ENCODE data around the gene PALM.
"Not testable (repeated sequence)": the region's sequence is repeated elsewhere in the genome, so short reads cannot be mapped to it uniquely, and the experiment has no call there.

The PALM gene

DNA sequence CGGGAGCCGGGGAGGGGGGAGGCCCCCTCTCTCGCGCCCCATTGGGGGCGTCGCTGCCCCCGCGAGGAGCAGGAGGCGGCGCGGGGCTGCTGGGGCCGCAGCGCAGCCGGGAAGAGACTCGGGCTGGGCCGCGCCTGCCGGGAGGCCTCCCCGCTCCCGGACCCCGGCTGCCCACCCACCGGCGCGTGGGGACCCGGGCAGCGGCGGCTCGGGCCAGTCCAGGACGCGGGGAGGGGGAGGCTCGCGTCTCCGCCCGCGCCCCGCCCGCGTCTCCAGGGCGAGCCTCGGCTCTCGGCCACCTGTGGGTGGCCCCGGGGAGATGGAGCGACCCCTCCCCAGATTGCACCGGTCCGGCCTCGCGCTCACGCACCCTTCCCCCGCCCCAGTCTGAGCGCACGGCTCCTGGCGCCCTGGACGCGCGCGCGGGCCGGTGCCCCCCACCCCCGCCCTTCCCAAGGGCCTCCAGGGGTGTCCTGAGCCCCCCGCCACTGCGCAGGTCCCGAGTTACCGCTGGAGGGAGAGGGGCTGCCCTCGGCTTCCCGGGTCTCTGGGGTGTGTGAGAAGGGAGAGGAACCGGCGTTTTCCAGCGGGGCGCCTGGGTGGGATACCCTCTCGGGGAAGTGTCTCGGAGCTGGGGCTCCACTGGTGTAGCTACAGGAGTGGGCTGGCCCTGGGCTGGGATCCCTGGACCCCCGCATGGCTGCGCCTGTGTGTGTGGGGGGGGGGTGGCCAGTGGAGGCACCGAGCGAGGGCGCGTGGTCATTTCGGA is 645 bp downstream of the PALM start:
- FAIRE-seq: no peak

- no peak for FAIRE-seq
Measured at GRCh38 chr19:709965-710571, 1.3 kb downstream of the PALM start.

DNA sequence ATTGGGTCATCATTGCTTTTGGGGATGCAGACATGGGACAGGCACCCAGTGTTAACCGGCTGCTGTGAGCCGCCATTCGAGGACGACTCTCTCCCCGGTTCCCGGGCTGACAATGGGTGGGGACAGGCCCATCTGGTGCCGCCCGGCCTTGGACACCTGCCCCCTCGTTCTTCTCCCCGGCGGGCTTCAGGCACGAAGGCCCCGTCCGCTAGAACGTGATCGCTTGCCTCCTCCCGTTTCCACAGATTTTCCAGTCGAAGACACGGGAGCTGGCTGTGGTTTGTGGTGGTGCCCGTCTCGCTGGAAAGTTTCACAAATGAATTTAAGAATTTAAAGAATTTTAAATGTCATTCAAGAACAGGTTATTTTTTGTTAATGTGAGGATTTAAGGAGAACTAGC is 2.0 kb downstream of the PALM start:
- FAIRE-seq: no peak

DNA sequence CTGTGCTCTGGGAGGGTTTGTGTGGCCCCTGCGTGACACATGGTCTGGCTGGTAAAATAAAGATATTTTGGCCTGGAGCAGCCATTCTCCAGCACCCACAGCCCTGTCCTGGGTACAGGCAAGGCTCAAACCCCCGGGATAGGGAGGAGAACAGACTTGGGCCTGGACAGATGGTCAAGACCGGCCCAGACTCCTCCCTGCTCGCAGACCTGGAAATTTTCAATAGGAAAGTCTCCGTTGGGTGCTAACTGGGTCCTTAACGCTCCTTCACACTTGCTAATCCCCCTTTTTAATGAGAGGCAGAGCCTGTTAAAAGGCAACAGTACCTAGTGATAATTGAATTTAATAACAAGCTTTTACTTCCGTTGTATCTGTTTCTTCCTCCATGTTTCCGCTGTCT is 2.5 kb downstream of the PALM start:
- FAIRE-seq: no peak

- FAIRE-seq: no peak
Measured at GRCh38 chr19:715347-715746, 6.6 kb downstream of the PALM start.

- FAIRE-seq: no peak
Measured at GRCh38 chr19:718251-718951, 9.7 kb downstream of the PALM start.

DNA sequence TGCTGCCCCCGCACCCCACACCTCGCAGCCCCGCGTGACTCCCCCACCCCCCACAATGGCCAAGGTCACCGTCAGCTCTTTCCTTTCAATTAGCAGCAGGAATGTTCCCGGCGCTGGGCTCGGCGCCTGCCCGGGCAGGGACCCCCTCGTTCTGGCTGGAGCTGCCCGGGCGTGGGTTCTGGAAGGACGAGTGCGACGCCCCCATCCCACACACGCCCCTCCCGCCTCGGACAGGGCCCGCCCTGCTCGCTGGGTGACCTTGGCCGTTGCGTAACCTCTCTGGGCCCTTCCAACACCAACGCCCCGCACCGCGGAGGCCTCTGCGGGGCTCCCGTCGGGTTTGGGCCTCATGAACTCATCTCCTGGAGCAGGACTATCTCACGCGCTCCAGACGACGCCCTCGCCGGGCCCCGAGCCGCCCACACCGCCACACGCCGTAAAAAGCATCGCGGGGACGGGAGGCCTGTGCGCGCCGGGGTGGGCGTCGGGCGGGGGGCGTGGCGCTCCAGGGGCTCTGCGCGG is 10.3 kb downstream of the PALM start:
- FAIRE-seq: no peak

GRCh38 chr19:719636-720344 is 11.1 kb downstream of the PALM start:
- no peak for FAIRE-seq

DNA sequence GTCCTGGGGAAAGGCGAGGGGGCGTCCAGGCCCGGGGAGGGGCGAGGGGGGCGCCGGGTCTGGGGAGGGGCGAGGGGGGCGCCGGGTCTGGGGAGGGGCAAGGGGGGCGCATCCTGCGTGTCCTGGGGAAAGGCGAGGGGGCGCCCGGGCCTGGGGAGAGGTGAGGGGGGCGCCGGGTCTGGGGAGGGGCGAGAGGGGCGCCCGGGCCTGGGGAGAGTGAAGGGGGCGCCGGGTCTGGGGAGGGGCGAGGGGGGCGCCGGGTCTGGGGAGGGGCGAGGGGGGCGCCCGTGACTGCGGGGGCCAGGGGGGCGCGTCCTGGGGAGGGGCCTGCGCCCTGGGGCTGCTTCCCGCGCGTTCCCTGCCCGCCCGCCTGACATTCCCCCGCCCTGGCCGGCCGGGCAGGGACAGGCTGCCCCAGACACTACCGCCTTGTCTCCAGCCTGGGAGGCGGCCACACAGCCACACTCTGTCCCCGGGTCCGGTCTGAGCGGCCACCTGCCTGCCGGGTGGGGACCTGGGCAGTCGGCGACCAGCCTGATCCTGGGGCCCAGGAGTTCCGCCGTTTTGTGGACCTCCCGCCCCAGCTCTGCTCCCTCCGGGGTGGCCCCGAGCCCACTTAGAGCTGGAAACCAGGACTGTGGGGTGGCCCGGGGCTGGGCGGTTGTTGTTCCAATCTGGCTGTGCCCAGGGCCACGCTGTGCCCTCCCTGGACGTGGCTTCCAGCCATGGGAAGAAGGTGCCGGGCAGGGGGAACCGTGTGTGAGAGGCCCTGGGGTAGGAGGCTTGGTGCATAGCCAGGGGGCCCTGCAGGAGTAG is 11.8 kb downstream of the PALM start:
- no peak for FAIRE-seq

DNA sequence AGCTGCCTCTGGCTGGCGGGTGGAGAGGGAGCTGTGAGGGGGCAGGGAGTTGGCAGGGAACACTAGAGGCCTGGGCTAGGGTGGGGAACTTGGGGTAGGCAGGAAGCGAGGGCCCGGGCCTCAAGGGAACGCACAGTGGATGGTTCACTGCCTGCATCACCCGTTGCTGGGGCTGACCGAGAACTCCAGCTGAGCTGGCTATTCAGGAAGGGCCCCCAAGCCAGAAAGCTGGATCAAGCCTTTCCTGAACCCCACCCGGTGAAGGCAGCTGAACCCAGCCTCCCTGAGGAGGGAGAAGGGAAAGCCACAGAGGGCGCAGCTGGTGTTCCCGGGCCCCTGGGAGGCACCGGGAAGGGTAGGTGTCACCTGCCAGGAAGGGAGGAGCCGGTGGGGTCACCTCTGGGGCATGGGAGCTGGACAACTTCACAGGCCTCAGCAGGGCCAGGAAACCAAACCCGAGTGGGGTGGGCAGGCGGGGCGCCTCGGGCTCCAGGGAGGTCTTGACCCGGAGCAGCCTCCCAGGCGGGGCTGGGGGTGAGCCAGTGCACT is 13.9 kb downstream of the PALM start:
- no peak for FAIRE-seq

GRCh38 chr19:723247-723646 is 14.5 kb downstream of the PALM start:
- no peak for FAIRE-seq

- FAIRE-seq: no peak
Measured at GRCh38 chr19:723714-724113, 15.0 kb downstream of the PALM start.

DNA sequence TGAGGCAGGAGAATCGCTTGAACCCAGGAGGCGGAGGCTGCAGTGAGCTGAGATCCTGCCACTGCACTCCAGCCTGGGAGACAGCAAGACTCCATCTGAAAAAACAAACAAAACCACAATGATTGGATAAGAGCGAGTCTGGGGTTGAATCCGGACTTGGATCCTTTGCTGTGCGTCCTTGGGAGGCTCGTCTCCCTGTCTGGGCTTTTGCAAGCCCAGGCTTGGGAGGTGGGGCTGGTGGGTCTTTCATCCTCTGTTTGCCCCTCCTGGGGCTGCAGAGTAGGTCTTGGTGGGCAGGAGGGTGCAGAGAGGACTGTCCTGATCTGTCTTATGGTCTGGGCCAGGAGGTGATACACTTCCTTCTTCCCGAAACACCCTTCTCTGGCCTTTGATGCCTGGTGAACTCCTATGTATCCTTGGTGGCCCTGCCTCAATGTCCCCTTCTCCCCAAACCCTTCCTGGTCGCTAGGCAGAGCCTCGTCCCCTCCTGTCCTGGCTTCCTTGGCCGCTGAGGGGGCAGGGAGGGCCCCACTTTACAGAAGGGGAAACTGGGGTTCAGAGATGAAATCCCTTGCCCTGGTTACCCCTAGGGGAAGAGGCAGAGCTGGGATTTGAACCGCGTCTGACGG is 16.8 kb downstream of the PALM start:
- FAIRE-seq: no peak

DNA sequence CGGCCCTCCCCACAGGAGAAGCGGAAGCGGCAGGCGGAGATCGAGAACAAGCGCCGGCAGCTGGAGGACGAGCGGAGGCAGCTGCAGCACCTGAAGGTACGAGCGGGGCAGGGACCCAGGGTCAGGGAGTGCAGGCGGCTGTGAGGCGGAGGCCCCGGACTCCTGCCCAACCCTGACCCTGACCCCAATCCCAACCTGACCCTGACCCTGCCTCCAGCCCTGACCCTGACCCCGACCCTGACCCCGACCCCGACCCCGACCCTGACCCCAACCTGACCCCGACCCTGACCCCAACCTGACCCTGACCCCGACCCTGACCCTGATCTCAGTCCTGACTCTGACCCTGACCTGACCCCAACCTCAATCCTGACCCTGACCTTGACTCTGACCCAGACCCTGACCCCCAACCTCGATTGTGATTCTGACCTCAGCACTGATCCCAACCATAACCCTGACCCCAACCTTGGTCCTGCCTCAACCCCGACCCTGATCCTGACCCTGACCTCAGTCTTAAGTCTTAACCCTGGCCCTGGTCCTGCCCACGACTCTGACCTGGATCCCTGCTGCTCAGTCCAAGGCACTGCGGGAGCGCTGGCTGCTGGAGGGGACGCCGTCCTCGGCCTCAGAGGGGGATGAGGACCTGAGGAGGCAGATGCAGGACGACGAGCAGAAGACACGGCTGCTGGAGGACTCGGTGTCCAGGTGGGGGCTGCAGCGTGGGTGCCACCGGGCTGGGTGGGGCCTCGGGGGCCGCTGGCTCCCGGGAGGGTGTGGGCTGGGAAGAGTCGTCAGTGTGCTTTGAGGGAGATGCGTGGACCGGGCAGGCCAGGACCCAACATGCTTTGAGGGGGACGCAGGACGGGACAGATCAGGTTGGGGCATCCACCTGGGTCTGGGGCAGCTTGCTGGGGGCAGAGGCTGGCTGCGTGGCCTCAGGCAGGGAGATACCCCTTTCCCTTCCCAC is 18.5 kb downstream of the PALM start:
- no peak for FAIRE-seq

GRCh38 chr19:728011-728410 is 19.3 kb downstream of the PALM start:
- FAIRE-seq: no peak

DNA sequence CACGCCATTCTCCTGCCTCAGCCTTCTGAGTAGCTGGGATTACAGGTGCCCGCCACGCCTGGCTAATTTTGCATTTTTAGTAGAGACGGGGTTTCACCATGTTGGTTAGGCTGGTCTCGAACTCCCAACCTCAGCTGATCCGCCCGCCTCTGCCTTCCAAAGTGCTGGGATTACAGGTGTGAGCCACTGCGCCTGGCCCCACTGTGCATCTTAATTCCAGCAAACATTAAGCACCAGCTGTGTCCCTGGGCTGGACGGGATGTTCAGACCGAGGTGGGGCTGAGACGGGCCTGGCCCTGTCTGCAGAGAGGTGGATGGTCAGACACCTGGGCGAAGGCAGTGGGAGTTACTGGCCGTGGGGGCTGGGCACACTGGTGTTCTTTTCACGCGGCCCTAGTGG is 20.8 kb downstream of the PALM start:
- FAIRE-seq: not testable (repeated sequence)

- FAIRE-seq: no peak
Measured at GRCh38 chr19:729965-730668, 21.4 kb downstream of the PALM start.

GRCh38 chr19:731000-731399 is 22.3 kb downstream of the PALM start:
- no peak for FAIRE-seq
